Measurements from ENCODE around the gene C1QTNF2. TPM values are rescaled to one million over a fixed set of nuclear protein-coding genes. Genes with fewer than 3 reads are reported as not detected.

C1QTNF2 gene
- total RNA-seq, 1 donor from 2014 or later = not detected

DNA sequence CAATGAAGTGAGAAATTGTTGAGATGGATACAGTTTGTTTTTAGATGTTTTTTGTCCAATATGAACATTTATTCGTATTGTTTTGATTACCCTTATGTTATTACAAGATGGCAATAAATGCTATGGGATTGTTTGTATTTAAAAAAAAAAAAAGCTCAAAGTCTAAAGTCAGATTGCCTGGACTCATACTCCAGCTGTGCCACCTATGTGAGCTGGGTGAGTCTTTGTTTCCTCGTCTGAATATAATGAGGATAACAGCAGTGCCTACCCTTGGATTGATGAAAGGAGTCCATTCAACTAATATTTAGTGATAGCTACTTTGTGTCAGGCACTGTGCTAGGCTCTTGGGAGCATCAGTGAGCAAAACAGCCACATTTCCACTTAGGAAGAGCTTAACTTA, 43.4 kb downstream of the C1QTNF2 start:
- TF ChIP-seq, protein P1, sequence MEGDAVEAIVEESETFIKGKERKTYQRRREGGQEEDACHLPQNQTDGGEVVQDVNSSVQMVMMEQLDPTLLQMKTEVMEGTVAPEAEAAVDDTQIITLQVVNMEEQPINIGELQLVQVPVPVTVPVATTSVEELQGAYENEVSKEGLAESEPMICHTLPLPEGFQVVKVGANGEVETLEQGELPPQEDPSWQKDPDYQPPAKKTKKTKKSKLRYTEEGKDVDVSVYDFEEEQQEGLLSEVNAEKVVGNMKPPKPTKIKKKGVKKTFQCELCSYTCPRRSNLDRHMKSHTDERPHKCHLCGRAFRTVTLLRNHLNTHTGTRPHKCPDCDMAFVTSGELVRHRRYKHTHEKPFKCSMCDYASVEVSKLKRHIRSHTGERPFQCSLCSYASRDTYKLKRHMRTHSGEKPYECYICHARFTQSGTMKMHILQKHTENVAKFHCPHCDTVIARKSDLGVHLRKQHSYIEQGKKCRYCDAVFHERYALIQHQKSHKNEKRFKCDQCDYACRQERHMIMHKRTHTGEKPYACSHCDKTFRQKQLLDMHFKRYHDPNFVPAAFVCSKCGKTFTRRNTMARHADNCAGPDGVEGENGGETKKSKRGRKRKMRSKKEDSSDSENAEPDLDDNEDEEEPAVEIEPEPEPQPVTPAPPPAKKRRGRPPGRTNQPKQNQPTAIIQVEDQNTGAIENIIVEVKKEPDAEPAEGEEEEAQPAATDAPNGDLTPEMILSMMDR (IDR thresholded peaks at IDR 0.05) = no peak
- Mint-ChIP-seq H3K9me3 (no peaks in the 10 kb centered on the region), H3K4me3 (no peak overlapping the region), H3K27me3 (peaks cover 9% of the 10 kb centered on the region), H3K4me1 (no peaks in the 10 kb centered on the region), H3K36me3 (ENCODE audit: low read depth) (no peaks in the 10 kb centered on the region), H3K27ac (no peak overlapping the region)
- no peak for ATAC-seq (ENCODE audit: low read depth)
- CTCF ChIA-PET = interaction anchor here (0.6 kb wide), 1 partner anchor 1421 kb away, joined by 3 read pairs; no protein-coding TSS in a partner anchor
- intact Hi-C loops (cut with micrococcal nuclease) = no loop called here
- no peak for DNase-seq
- POLR2A ChIA-PET = no interaction called here

DNA sequence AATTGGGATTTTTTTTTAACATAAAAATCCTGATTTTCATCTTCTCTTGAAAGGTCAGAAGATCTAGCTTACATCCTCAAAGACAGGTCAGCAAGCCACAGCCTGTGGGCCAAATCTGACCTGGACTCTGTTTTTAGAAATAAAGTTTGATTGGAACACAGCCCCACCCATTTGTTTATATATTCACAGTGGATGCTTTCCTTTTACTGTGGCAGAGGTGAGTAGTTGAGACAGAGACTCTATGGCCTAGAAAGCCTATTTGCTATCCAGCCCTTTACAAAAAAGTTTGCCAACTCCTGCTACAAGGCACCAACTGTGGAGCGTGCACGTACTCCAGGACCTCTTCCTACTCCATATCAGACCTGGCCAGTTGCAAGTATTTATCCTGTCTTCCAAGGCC, 44.7 kb downstream of the C1QTNF2 start:
- DNase-seq (no peak), ATAC-seq (ENCODE audit: low read depth) (no peak)
- H3K4me3 Mint-ChIP-seq = no peak overlapping the region
- no peak overlapping the region for H3K27ac Mint-ChIP-seq
- TF ChIP-seq, protein P1 (IDR thresholded peaks at IDR 0.05) = no peak
- H3K27me3 Mint-ChIP-seq = peaks cover 12% of the 10 kb centered on the region
- no peaks in the 10 kb centered on the region for H3K36me3 Mint-ChIP-seq (ENCODE audit: low read depth)
- no peaks in the 10 kb centered on the region for H3K4me1 Mint-ChIP-seq
- POLR2A ChIA-PET = no interaction called here
- intact Hi-C loops (cut with micrococcal nuclease) = no loop called here
- CTCF ChIA-PET = no interaction called here
- no peaks in the 10 kb centered on the region for H3K9me3 Mint-ChIP-seq

DNA sequence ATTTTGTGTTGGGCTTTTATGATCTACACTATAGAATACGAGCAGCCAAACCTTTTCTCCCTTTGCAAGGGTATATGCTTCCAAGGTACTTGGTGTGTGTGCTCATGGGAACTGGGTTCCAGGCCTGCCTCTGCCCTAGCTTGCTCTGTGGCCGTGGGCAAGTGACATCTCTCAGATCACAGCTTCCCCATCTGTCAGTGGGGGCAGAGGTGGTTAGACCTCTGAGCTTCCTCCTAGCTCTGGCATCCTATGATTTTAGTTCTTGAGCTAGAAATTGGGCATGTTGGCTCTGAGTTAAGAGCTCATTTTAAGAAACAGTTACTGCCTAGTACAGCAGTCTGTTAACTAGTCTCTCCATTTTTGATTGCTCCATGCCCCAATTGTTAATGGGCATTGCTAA, 45.5 kb downstream of the C1QTNF2 start:
- ChIA-PET CTCF (no interaction called here), POLR2A (interaction anchor here (0.6 kb wide), 1 partner anchor 107 kb away, joined by 3 read pairs; no protein-coding TSS in a partner anchor)
- peaks cover 14% of the 10 kb centered on the region for H3K27me3 Mint-ChIP-seq
- intact Hi-C loops (cut with micrococcal nuclease) = no loop called here
- no peak overlapping the region for H3K27ac Mint-ChIP-seq
- DNase-seq (no peak), ATAC-seq (ENCODE audit: low read depth) (no peak)
- H3K4me1 Mint-ChIP-seq = no peaks in the 10 kb centered on the region
- no peak overlapping the region for H3K4me3 Mint-ChIP-seq
- TF ChIP-seq, protein P1 (IDR thresholded peaks at IDR 0.05) = no peak
- no peaks in the 10 kb centered on the region for H3K9me3 Mint-ChIP-seq
- H3K36me3 Mint-ChIP-seq (ENCODE audit: low read depth) = no peaks in the 10 kb centered on the region

DNA sequence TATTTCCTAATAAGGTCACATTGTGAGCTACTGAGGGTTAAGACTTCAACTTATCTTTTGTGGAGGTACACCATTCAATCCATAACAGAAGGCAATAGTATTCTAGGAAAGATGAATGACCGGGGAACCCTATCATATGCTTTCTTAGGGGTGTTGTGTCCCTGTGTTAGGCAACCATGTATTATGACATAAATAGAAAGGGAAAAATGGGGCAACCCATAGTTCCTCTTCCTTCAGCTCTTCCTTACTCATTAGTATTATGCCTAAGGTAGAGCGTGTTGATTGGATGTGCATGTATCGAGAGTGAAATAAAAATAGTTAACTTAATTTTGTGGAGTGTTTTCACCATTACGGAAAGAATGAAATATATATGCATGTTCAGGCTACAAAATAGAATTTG, 52.0 kb downstream of the C1QTNF2 start:
- ATAC-seq (ENCODE audit: low read depth) (no peak), DNase-seq (no peak)
- Mint-ChIP-seq H3K4me3 (no peak overlapping the region), H3K4me1 (no peaks in the 10 kb centered on the region), H3K9me3 (no peaks in the 10 kb centered on the region), H3K27ac (no peak overlapping the region), H3K27me3 (peaks cover 9% of the 10 kb centered on the region), H3K36me3 (ENCODE audit: low read depth) (no peaks in the 10 kb centered on the region)
- POLR2A ChIA-PET = no interaction called here
- CTCF ChIA-PET = no interaction called here
- TF ChIP-seq, protein P1 (IDR thresholded peaks at IDR 0.05) = no peak
- intact Hi-C loops (cut with micrococcal nuclease) = no loop called here

DNA sequence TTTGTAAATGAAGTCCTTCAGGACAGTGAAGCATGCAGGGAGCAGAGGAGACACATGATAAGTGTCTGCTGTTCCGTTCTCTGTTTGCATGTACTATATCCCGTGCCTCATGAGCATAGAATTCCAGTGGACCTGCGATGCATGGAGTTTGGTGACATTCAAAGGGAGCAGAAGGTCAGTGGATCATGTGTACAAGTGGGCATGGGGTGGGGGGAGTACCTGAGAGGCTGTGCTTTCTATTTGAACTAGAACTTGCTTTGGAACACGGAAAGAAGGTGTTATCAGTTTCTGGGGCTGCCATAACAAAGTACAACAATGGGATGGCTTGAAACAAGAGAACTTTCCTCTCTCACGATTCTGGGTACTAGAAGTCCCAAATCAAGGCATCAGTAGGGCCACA, 53.0 kb downstream of the C1QTNF2 start:
- H3K36me3 Mint-ChIP-seq (ENCODE audit: low read depth) = no peaks in the 10 kb centered on the region
- CTCF ChIA-PET = no interaction called here
- POLR2A ChIA-PET = no interaction called here
- no peak overlapping the region for H3K27ac Mint-ChIP-seq
- TF ChIP-seq, protein P1 (IDR thresholded peaks at IDR 0.05) = no peak
- H3K9me3 Mint-ChIP-seq = no peaks in the 10 kb centered on the region
- H3K27me3 Mint-ChIP-seq = peaks cover 18% of the 10 kb centered on the region
- peaks cover 7% of the 10 kb centered on the region for H3K4me1 Mint-ChIP-seq
- intact Hi-C loops (cut with micrococcal nuclease) = no loop called here
- ATAC-seq (ENCODE audit: low read depth) (no peak), DNase-seq (no peak)
- H3K4me3 Mint-ChIP-seq = no peak overlapping the region
